ENCODE results near the gene LAPTM5. TPM values are rescaled to one million over a fixed set of nuclear protein-coding genes. Genes with fewer than 3 reads are reported as not detected.

The LAPTM5 gene
- total RNA-seq, 1 experiment from 2014 or later: 0.10 TPM

GRCh38 chr1:30718091-30718635, 39.4 kb downstream of the LAPTM5 start:
- DNase-seq (ENCODE audit: low spot score): peak; percentile 96

DNA sequence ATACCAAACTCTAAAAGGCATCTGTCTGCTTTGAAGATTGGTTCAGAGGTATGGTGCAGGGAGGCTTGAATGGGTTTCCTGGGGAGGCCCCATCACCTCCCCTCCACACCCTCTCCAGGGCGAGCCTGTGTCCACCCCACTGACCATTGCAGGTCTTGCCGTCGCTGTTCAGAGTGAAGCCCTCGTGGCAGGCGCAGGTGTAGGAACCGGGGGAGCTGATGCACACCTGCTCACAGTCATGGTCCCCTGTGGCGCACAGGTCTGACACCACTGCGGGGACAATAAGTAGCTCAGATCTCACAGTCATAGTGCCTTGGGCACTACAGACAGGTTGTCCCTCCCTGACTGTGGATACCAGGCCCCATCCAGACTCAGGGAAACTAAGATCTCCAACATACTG, 40.9 kb downstream of the LAPTM5 start:
- no peak for DNase-seq (ENCODE audit: low spot score)

- DNase-seq (ENCODE audit: low spot score): no peak
These were observed 41.7 kb downstream of the LAPTM5 start for GRCh38 chr1:30715886-30716285.

DNA sequence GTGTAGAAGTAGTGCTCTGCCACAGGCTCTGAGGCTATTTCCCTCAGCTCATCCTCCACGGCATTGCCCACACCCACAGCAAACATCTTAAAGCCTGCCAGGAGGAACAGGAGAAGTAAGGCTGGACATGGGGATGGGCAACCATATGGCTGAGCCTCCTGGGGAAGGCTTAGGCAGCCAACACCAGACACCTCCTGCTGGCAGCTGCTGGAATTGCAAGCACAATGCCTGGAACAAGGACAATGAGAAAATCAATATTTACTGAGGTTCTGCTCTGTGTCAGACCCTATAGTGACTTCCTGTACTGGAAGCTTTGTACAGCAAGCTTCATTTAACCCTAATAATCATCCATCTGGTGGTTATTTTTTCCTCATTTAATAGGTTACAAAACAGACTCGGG, 42.4 kb downstream of the LAPTM5 start:
- DNase-seq (ENCODE audit: low spot score): no peak

- no peak for DNase-seq (ENCODE audit: low spot score)
These were observed 43.0 kb downstream of the LAPTM5 start for GRCh38 chr1:30714536-30715090.

DNA sequence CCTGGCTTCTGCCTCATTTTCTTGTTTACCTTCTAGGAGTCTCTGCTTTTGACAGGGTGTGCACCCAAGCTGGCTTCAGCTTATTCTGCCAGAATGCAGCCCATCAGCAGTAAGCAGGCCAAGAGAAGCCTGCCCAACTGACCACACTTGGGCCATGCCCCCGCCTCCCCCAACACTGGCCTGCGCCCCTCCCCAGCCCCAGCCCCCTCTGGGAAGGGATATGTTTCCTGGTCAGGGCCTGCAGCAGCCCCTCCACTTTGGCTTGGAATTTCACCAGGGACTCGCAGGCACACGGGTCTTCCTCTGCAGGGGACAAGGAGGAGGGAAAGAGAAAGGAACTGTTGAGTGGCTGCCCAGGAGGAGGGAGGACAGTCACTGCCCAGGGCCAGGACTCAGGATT, 43.5 kb downstream of the LAPTM5 start:
- DNase-seq (ENCODE audit: low spot score): no peak

GRCh38 chr1:30713311-30713710, 44.3 kb downstream of the LAPTM5 start:
- DNase-seq (ENCODE audit: low spot score): no peak

- DNase-seq (ENCODE audit: low spot score): no peak
These were observed 45.0 kb downstream of the LAPTM5 start for GRCh38 chr1:30712583-30712982.

DNA sequence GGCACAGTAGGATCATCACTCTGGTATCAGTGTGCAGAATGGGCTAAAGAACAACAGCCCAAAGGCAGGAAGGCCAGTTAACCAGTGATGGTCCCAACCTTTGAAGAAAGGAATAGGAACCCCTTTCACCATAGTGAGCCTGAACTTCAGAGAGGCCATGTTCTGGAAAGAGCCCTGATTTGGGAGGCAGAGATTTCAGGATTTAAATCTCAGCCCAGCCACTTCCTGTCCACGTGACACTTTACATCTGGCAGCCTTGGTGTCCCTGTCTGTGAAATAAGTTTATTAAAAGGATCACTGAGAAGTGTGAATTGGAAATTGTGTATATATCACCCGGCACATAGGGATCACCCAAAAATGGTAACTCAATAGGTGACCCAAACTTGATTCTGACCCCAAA, 47.2 kb downstream of the LAPTM5 start:
- DNase-seq (ENCODE audit: low spot score): no peak

GRCh38 chr1:30708361-30708728, 49.2 kb downstream of the LAPTM5 start:
- DNase-seq (ENCODE audit: low spot score): no peak

- DNase-seq (ENCODE audit: low spot score): peak; percentile 63
These were observed 49.9 kb downstream of the LAPTM5 start for GRCh38 chr1:30707412-30708360.

GRCh38 chr1:30706528-30706927, 51.0 kb downstream of the LAPTM5 start:
- DNase-seq (ENCODE audit: low spot score): no peak

DNA sequence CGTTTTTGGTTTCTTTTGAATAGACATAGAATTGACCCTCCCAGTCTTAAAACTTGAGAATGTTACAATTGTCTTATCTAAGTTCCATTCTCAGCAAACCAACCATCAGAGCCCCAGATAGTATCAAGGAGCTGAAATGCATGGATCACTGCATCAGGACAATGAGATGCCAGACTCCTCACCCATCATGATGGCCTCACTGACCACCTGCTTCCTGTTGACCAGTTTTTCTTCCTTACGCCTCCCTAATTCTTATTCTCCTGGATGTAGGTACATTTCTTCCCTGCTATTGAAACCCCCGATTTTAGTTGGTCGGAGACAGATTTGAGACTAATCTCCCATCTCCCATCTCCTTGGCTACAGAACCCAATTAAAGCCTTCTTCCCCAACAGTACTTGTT, 51.9 kb downstream of the LAPTM5 start:
- DNase-seq (ENCODE audit: low spot score): no peak

- DNase-seq (ENCODE audit: low spot score): no peak
These were observed 52.6 kb downstream of the LAPTM5 start for GRCh38 chr1:30704765-30705509.

GRCh38 chr1:30704271-30704670, 53.3 kb downstream of the LAPTM5 start:
- DNase-seq (ENCODE audit: low spot score): no peak

- no peak for DNase-seq (ENCODE audit: low spot score)
These were observed 54.8 kb downstream of the LAPTM5 start for GRCh38 chr1:30702823-30703222.

DNA sequence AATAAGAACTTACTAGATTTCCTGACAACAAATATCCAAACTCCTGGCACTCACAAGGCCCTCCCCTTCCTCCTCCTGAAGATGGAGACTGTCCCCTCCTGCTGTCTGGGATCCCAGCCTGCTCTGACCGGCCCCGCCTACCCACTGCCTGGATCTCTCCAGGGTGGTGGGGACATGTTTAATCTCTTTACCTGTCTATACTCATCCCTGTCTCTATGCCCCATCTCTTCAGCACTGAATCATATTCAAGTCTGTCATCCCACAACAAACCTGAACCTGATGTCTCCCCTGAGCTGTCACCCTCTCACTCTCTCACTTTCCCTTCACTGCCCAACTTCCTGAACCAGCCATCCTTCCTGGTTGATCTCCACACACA, 56.3 kb downstream of the LAPTM5 start:
- DNase-seq (ENCODE audit: low spot score): no peak

DNA sequence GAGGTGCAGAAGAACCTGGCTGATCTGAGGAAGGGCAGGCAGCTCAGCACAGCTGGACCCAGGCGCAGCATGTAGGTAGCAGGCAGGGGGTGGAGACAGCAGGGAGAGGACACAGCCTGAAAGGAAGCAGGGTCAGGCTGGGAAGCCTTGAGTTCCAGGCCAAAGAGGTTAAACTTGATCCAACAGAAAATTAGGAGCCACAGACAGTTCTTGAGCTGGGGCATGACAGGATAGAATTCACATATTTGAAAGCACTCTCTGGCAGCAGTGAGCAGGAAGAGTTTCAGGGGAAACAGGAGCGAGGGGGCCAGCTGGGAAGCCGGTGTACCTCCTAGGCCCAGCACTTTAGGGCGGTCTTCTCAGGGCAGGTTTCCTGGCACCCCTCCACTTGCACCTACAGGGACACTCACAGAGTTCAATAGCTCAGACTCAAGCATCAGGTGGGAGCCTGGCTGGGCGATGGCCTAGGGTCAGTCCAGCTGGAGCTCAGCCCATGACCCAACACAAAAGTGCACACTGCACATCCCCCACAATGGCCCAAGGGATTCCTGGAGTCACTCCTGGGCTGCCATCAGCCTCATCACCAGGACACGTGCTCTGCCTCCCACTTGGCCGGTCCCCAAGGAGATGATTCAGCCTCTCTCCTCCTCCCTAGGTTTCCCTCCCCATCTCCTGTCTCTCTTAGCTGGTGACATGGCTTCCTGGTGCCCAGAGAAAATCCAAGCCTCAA, 56.9 kb downstream of the LAPTM5 start:
- DNase-seq (ENCODE audit: low spot score): peak; percentile 82

- DNase-seq (ENCODE audit: low spot score): no peak
These were observed 57.8 kb downstream of the LAPTM5 start for GRCh38 chr1:30699762-30700161.

GRCh38 chr1:30698401-30698981, 59.1 kb downstream of the LAPTM5 start:
- DNase-seq (ENCODE audit: low spot score): no peak
